K562 (cell line): ENCODE results near the gene WIPF2. TPM values are rescaled to one million over a fixed set of nuclear protein-coding genes. Genes with fewer than 3 reads are reported as not detected.
A peak's percentile ranks its signal among the peaks of the same experiment; 100 is the strongest.

Experiments used
- BRD9 ChIP-seq: fragments of 450-650 bp; IDR thresholded peaks from 2 replicates; pipeline ENCODE4 v1.6.1; 2018; ENCODE audit warnings: low read depth; ENCODE audit not compliant: partially characterized antibody
- CHCHD3 ChIP-seq: fragments of 250-450 bp; sonication (Bioruptor Pico); IDR thresholded peaks from 2 replicates; pipeline ENCODE4 v2.1.2; 2022; ENCODE audit warnings: mild to moderate bottlenecking
- FOXM1 ChIP-seq, 2 experiments: fragments of 450-650 bp in 1 of 2; sonication (generic) in 1 of 2; formaldehyde crosslinking in 1 of 2; IDR thresholded peaks; 2 replicates each; pipeline versions ENCODE4 v1.6.1 to v1.9.0; 2017 to 2022; ENCODE audit warnings: low read depth in 2 of 2, mild to moderate bottlenecking in 2 of 2, missing genetic modification reagents in 1 of 2, moderate library complexity in 1 of 2
- NEUROD1 ChIP-seq: fragments of 150-350 bp; IDR thresholded peaks from 2 replicates; pipeline ENCODE4 v1.6.1; 2014; ENCODE audit warnings: borderline replicate concordance, low read length, low read depth; ENCODE audit not compliant: partially characterized antibody
- NFYB ChIP-seq: IDR thresholded peaks from 2 replicates; pipeline ENCODE4 v1.6.1; 2011; ENCODE audit warnings: mild to moderate bottlenecking, moderate library complexity; ENCODE audit not compliant: insufficient read length; ENCODE audit errors: extremely low read depth
- RBBP5 ChIP-seq: fragments of 200-600 bp; sonication (generic); IDR thresholded peaks from 2 replicates; pipeline ENCODE4 v1.6.1; 2012; ENCODE audit warnings: borderline replicate concordance, mild to moderate bottlenecking, low read length, control low read depth, inconsistent platforms; ENCODE audit not compliant: insufficient read depth, poor library complexity, severe bottlenecking
- SRSF3 ChIP-seq: fragments of 200-400 bp; formaldehyde crosslinking; IDR thresholded peaks from 2 replicates; pipeline ENCODE4 v1.6.1; 2016; ENCODE audit warnings: mild to moderate bottlenecking, low read length, moderate library complexity; ENCODE audit not compliant: insufficient read depth
- TAL1 ChIP-seq: fragments of 450-650 bp; IDR thresholded peaks from 2 replicates; pipeline ENCODE4 v1.6.1; 2016; ENCODE audit warnings: mild to moderate bottlenecking
- TCF3 ChIP-seq: sonication (generic); formaldehyde crosslinking; IDR thresholded peaks from 2 replicates; pipeline ENCODE4 v1.4.0; 2020; ENCODE audit warnings: mild to moderate bottlenecking, missing genetic modification reagents
- THRAP3 ChIP-seq: fragments of 450-650 bp; IDR thresholded peaks from 2 replicates; pipeline ENCODE4 v1.6.1; 2016; ENCODE audit warnings: mild to moderate bottlenecking, inconsistent platforms, borderline replicate concordance
- ZFP36 ChIP-seq: fragments of 150-350 bp; IDR thresholded peaks from 2 replicates; pipeline ENCODE4 v1.6.1; 2018; ENCODE audit warnings: low read length, low read depth; ENCODE audit not compliant: partially characterized antibody
- ZNF124 ChIP-seq: sonication (generic); formaldehyde crosslinking; IDR thresholded peaks from 2 replicates; pipeline ENCODE4 v1.8.1; 2022; ENCODE audit warnings: missing genetic modification reagents
- ZNF436 ChIP-seq: fragments of 250-450, 450-650 bp; sonication (Bioruptor Pico); formaldehyde crosslinking; IDR thresholded peaks from 2 replicates; pipeline ENCODE4 v1.7.0; 2020; ENCODE audit warnings: mild to moderate bottlenecking
- polyA plus RNA-seq, 8 experiments: library from polyadenylated mRNA; depleted of rRNA in 4 of 8; stranded (reverse) in 5 of 8; unstranded in 3 of 8; fragments of >200 nt; fragmentation: Nextera tagmentation in 2 of 8; fragmentation: Illumina TruSeq in 1 of 8; extraction: Ambion mirVana in 2 of 8; extraction: Trizol in 1 of 8; gene quantifications; 2 replicates each; pipeline versions ENCODE4 v1.2.1 to v1.2.3, GENCODE V29; 2011 to 2014; ENCODE audit warnings: inconsistent platforms in 1 of 8, missing spikeins in 1 of 8
- total RNA-seq, 7 experiments: library from RNA; depleted of rRNA in 6 of 7; stranded (reverse); fragments of >200 nt in 6 of 7; fragmentation: Illumina TruSeq in 2 of 7; extraction: Trizol in 2 of 7; gene quantifications; 2 replicates each; pipeline versions ENCODE4 v1.2.1 to v1.2.3, GENCODE V29; 2011 to 2021; ENCODE audit warnings: low replicate concordance in 1 of 7
- TF ChIP-seq, protein P1 (sequence below), 2 experiments: fragments of 450-650 bp in 1 of 2; IDR thresholded peaks; 2 replicates each; pipeline ENCODE4 v1.6.1; 2011 to 2017; ENCODE audit warnings: low read depth in 2 of 2, antibody characterized with exemption in 1 of 2, borderline replicate concordance in 1 of 2, low read length in 1 of 2, mild to moderate bottlenecking in 1 of 2, mixed read lengths in 1 of 2; ENCODE audit not compliant: control insufficient read depth in 1 of 2
- TF ChIP-seq, protein P2 (sequence below): fragments of 450-650 bp; formaldehyde crosslinking; IDR thresholded peaks from 2 replicates; pipeline ENCODE4 v1.4.0; 2020; ENCODE audit warnings: mild to moderate bottlenecking, moderate library complexity
- TF ChIP-seq, protein P3 (sequence below): IDR thresholded peaks from 2 replicates; pipeline ENCODE4 v1.6.1; 2014; ENCODE audit warnings: antibody characterized with exemption

WIPF2 gene
- total and polyA plus RNA-seq, 9 of the 15 experiments (the other 6 are each of a cell fraction or from before 2014, with no cell fraction given) = 3.6 to 15.0 (median 5.3) TPM

DNA sequence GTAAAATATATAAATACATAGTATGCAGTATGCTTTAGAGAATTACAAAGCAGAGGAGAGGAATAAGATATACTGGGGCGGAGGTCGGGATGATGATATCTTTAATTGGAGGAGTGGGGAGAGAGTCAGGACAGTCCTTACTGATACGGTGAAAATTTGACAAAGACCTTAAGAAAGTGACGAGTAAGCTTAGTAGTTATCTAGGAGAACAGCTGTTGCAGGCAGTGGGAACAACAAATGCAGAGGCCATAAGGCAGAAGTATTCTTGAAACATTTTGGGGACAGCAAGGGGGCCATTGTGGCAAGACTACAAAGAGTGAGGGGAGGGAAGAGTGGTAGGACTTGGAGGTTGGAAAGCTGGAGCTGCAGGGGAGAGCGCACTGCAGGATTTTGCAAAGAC lies 46.2 kb downstream of the WIPF2 start (continued):
- TF ChIP-seq ZNF436 (no peak), NFYB (no peak), BRD9 (no peak), ZNF124 (CRISPR knock-in tag) (no peak), TAL1 (peak; percentile 68), NEUROD1 (no peak), CHCHD3 (CRISPR knock-in tag) (no peak), TCF3 (peak; percentile 46), THRAP3 (no peak), ZFP36 (no peak), RBBP5 (no peak), FOXM1 (IDR thresholded peaks at IDR 0.05; ENCODE audit: low read depth) (0 out of 2 replicates have a peak, but pooled peaks have one; percentile 7), FOXM1 (CRISPR knock-in tag; IDR thresholded peaks at IDR 0.05; ENCODE audit: low read depth) (no peak), SRSF3 (no peak)
- TF ChIP-seq, protein P1, sequence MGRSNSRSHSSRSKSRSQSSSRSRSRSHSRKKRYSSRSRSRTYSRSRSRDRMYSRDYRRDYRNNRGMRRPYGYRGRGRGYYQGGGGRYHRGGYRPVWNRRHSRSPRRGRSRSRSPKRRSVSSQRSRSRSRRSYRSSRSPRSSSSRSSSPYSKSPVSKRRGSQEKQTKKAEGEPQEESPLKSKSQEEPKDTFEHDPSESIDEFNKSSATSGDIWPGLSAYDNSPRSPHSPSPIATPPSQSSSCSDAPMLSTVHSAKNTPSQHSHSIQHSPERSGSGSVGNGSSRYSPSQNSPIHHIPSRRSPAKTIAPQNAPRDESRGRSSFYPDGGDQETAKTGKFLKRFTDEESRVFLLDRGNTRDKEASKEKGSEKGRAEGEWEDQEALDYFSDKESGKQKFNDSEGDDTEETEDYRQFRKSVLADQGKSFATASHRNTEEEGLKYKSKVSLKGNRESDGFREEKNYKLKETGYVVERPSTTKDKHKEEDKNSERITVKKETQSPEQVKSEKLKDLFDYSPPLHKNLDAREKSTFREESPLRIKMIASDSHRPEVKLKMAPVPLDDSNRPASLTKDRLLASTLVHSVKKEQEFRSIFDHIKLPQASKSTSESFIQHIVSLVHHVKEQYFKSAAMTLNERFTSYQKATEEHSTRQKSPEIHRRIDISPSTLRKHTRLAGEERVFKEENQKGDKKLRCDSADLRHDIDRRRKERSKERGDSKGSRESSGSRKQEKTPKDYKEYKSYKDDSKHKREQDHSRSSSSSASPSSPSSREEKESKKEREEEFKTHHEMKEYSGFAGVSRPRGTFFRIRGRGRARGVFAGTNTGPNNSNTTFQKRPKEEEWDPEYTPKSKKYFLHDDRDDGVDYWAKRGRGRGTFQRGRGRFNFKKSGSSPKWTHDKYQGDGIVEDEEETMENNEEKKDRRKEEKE (IDR thresholded peaks at IDR 0.05; ENCODE audit: borderline replicate concordance in 1 of 2, control insufficient read depth in 1 of 2, low read depth in 2 of 2, low read length in 1 of 2) = no peak
- TF ChIP-seq, protein P2, sequence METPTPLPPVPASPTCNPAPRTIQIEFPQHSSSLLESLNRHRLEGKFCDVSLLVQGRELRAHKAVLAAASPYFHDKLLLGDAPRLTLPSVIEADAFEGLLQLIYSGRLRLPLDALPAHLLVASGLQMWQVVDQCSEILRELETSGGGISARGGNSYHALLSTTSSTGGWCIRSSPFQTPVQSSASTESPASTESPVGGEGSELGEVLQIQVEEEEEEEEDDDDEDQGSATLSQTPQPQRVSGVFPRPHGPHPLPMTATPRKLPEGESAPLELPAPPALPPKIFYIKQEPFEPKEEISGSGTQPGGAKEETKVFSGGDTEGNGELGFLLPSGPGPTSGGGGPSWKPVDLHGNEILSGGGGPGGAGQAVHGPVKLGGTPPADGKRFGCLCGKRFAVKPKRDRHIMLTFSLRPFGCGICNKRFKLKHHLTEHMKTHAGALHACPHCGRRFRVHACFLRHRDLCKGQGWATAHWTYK (CRISPR knock-in tag) = no peak
- TF ChIP-seq, protein P3, sequence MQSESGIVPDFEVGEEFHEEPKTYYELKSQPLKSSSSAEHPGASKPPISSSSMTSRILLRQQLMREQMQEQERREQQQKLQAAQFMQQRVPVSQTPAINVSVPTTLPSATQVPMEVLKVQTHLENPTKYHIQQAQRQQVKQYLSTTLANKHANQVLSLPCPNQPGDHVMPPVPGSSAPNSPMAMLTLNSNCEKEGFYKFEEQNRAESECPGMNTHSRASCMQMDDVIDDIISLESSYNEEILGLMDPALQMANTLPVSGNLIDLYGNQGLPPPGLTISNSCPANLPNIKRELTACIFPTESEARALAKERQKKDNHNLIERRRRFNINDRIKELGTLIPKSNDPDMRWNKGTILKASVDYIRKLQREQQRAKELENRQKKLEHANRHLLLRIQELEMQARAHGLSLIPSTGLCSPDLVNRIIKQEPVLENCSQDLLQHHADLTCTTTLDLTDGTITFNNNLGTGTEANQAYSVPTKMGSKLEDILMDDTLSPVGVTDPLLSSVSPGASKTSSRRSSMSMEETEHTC = no peak
